Nephron (organoid): ENCODE data around the gene PHC2.

Experiments
- H3K27ac Mint-ChIP-seq, 3 experiments: 2 replicates each; pipeline ENCODE4 v1.8.0; 2020; ENCODE audit warnings: mixed read lengths in 3 of 3, mild to moderate bottlenecking in 2 of 3, moderate library complexity in 1 of 3
- H3K27me3 Mint-ChIP-seq: 2 replicates; pipeline ENCODE4 v1.8.0; 2021; ENCODE audit warnings: low read depth, mild to moderate bottlenecking, moderate library complexity, mixed read lengths
- H3K36me3 Mint-ChIP-seq: 2 replicates; pipeline ENCODE4 v1.8.0; 2020; ENCODE audit warnings: low read depth, mixed read lengths
- H3K4me1 Mint-ChIP-seq: 2 replicates; pipeline ENCODE4 v1.8.0; 2020; ENCODE audit warnings: mixed read lengths
- H3K4me3 Mint-ChIP-seq, 3 experiments: 2 replicates each; pipeline ENCODE4 v1.8.0; 2020; ENCODE audit warnings: mild to moderate bottlenecking in 3 of 3, mixed read lengths in 3 of 3, moderate library complexity in 2 of 3
- H3K9me3 Mint-ChIP-seq: 2 replicates; pipeline ENCODE4 v1.8.0; 2020; ENCODE audit warnings: mixed read lengths
- TF ChIP-seq, protein P1 (sequence below), 3 experiments: fragments of 200-600 bp; sonication (generic); IDR thresholded peaks; one replicate each; pipeline ENCODE4 v1.5.0; 2021; ENCODE audit warnings: antibody characterized with exemption in 3 of 3; ENCODE audit not compliant: unreplicated experiment in 3 of 3

PHC2 gene

DNA sequence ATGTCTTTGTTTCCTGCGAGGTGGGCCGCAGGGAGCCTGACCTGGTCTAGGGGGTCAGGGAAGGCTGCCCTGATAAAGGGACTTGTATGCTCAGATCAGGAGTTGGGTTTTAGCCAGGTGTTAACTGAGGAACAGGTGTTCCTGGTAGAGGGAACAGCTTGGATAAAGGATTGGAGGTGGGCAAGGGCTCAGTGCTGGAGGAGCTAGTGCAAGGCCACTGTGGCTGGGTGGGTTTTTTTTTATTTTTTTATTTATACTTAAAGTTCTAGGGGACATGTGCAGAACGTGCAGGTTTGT lies 141.1 kb downstream of the PHC2 start:
- no peak overlapping the region for H3K4me3 Mint-ChIP-seq
- H3K9me3 Mint-ChIP-seq, result peaks cover 8% of the 10 kb centered on the region
- no peaks in the 10 kb centered on the region for H3K27me3 Mint-ChIP-seq
- peak overlapping the region in 2 of 3 experiments; percentile 51 to 68 for H3K27ac Mint-ChIP-seq
- H3K36me3 Mint-ChIP-seq, result peaks cover 77% of the 10 kb centered on the region
- H3K4me1 Mint-ChIP-seq, result peaks cover 9% of the 10 kb centered on the region
- TF ChIP-seq, protein P1, sequence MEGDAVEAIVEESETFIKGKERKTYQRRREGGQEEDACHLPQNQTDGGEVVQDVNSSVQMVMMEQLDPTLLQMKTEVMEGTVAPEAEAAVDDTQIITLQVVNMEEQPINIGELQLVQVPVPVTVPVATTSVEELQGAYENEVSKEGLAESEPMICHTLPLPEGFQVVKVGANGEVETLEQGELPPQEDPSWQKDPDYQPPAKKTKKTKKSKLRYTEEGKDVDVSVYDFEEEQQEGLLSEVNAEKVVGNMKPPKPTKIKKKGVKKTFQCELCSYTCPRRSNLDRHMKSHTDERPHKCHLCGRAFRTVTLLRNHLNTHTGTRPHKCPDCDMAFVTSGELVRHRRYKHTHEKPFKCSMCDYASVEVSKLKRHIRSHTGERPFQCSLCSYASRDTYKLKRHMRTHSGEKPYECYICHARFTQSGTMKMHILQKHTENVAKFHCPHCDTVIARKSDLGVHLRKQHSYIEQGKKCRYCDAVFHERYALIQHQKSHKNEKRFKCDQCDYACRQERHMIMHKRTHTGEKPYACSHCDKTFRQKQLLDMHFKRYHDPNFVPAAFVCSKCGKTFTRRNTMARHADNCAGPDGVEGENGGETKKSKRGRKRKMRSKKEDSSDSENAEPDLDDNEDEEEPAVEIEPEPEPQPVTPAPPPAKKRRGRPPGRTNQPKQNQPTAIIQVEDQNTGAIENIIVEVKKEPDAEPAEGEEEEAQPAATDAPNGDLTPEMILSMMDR (IDR thresholded peaks at IDR 0.05; ENCODE audit: unreplicated experiment in 3 of 3), result no peak

DNA sequence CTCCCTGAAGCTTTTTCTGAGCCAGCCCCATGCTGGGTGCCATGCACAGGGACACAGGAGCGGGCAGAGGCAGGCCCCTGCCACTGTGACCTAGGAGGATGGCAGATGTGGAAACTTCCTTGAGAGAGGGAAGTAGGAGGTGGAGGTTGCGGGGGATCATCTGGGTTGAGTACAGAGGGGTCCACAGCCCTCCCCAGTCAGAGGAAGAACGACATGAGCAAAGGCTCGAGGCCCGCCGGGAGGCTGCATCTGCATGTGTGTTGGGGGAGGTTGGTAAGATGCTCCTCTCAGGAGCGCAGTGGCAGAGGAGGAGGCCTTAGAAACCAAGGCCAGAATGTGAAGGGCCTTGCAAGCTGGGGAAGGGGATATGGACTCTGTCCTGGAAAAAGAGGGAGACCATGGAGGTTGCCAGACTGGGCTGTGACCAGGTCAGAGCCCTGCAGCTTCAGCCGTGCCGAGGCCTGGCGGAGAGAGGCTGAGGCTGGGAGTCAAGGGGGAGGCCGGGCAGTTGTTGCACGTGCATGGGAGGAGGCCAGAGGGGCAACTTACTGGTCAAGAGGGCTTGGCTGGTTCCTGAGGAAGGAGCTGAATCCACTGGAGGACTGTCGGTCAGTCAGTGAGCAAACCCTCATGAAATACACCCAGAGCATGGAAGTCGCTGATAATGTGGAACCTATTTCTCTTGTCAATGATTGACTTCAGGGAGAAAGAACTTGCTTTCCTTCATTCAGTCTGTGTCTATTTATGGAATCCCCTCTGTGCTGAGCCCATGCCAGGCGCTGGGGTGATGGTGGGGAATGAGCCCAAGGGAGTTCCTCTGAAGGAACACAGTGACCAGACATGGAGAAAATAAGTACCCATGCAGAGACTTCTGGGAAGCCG lies 141.7 kb downstream of the PHC2 start:
- TF ChIP-seq, protein P1 (IDR thresholded peaks at IDR 0.05; ENCODE audit: unreplicated experiment in 3 of 3), result no peak
- Mint-ChIP-seq H3K4me3 (no peak overlapping the region), H3K4me1 (peaks cover 9% of the 10 kb centered on the region)

DNA sequence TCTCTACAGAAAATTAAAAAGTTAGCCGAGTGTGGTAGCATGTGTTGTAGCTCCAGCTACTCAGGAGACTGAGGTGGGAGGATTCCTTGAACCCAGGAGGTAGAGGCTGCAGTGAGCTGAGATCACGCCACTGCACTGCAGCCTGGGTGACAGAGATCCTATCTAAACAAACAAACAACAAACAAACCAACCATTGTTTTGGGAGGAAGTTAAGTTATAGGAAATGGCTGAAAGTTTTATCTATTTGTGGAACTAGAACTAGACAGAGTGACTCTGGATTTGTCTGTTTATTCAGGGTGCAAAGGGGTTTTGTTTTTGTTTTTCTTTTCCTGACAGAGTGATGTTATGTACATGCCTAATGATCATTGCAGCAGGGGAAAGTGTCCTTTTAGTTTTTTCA lies 143.6 kb downstream of the PHC2 start:
- Mint-ChIP-seq H3K36me3 (peaks cover 77% of the 10 kb centered on the region), H3K9me3 (peaks cover 8% of the 10 kb centered on the region), H3K27me3 (no peaks in the 10 kb centered on the region), H3K4me1 (no peaks in the 10 kb centered on the region), H3K27ac (no peak overlapping the region), H3K4me3 (no peak overlapping the region)
- TF ChIP-seq, protein P1 (IDR thresholded peaks at IDR 0.05; ENCODE audit: unreplicated experiment in 3 of 3), result no peak

More for the DNA sequence above, 141.7 kb downstream of the PHC2 start:
- H3K27me3 Mint-ChIP-seq, result no peaks in the 10 kb centered on the region
- H3K36me3 Mint-ChIP-seq, result peaks cover 78% of the 10 kb centered on the region
- H3K27ac Mint-ChIP-seq, result peak overlapping the region; percentile 51 to 68 (median 60)
- H3K9me3 Mint-ChIP-seq, result peaks cover 8% of the 10 kb centered on the region

DNA sequence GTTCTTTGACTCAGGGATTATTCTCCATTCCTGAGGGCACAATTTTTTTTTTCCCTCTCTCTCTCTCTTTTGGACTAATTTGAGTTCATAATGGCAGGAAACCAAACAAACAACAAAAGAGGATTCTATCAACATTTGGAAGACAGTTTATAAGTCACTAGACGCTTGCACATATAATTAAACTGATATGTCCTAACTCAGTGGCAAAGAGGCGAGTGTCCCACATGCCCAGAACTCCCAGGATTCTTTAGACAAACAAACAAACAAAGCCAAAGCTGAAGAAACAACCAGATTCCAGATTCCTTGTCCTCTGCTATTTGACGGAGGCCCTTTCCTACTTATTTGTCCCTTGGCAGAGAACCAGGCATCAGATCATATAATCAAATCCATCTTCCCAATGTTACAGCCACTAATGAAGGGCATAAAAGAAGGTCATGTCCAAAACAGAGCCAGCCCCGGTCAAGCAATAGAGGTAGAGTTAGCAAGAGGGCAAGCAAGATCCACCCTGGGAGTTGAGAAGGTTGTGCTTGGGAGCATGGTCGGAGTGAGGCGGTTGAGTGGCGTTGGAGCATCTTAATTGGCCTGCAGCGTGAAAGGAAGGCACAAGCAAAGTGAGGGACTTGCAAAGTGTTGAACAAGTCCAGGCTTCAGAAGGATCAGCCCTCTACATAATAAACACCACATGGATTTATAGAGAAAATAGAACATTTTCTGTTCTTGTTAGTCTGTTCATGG lies 144.3 kb downstream of the PHC2 start:
- peaks cover 8% of the 10 kb centered on the region for H3K9me3 Mint-ChIP-seq
- H3K4me1 Mint-ChIP-seq, result no peaks in the 10 kb centered on the region
- peak overlapping the region in 2 of 3 experiments; percentile 1 to 39 for H3K27ac Mint-ChIP-seq
- H3K4me3 Mint-ChIP-seq, result no peak overlapping the region
- H3K36me3 Mint-ChIP-seq, result peaks cover 83% of the 10 kb centered on the region
- H3K27me3 Mint-ChIP-seq, result no peaks in the 10 kb centered on the region
- TF ChIP-seq, protein P1 (IDR thresholded peaks at IDR 0.05; ENCODE audit: unreplicated experiment in 3 of 3), result no peak

DNA sequence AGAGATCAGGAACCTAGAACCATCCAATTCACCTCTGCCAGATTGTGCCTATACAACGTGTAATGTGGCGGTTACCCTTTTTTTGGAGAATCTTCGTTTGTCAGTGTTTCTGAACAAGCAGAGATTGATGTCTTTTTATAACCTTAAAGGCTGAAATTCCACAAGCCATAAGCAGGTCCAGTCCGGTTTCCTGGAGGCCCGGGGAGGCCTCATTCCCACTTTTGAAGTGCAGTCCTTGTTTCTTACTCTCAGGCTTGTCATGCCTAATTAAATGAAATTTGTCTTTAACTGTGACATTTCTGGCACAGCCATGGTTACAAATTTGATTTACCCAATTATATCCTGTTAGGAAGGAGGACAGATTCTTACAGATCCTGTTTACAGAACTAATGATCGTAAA lies 146.8 kb downstream of the PHC2 start:
- TF ChIP-seq, protein P1 (IDR thresholded peaks at IDR 0.05; ENCODE audit: unreplicated experiment in 3 of 3), result no peak
- Mint-ChIP-seq H3K36me3 (peaks cover 79% of the 10 kb centered on the region), H3K27me3 (no peaks in the 10 kb centered on the region), H3K4me1 (no peaks in the 10 kb centered on the region), H3K27ac (peak overlapping the region; percentile 40 to 61 (median 43)), H3K4me3 (no peak overlapping the region), H3K9me3 (peaks cover 3% of the 10 kb centered on the region)
